ENCODE results near the gene CCNDBP1.
"Not testable (repeated sequence)": the region's sequence is repeated elsewhere in the genome, so short reads cannot be mapped to it uniquely, and the experiment has no call there.

- not testable (repeated sequence) for TF ChIP-seq CTCF (IDR thresholded peaks at IDR 0.05; ENCODE audit: borderline replicate concordance, extremely low read depth, low read length, poor library complexity, severe bottlenecking); EZH2 (IDR thresholded peaks at IDR 0.05; ENCODE audit: borderline replicate concordance, low read depth, low read length, severe bottlenecking)
Observed at GRCh38 chr15:43175656-43176309, 9.4 kb upstream of the CCNDBP1 start.

Data from DND-41 (cell line).